Hematopoietic multipotent progenitor cell treated with erythropoietin and hydrocortisone succinate and interleukin-3 and kit ligand, for 17 days (in vitro differentiated cells): Measurements from ENCODE around the gene CCDC102B.
"Not testable (repeated sequence)": the region's sequence is repeated elsewhere in the genome, so short reads cannot be mapped to it uniquely, and the experiment has no call there.

ENCODE experiments used
- DNase-seq: peaks from one replicate; pipeline ENCODE4 v3.0.0-alpha.2; 2015; ENCODE audit warnings: low spot score

CCDC102B gene

GRCh38 chr18:68830256-68831045, 32.6 kb downstream of the CCDC102B start:
- DNase-seq: no peak

- no peak for DNase-seq
Observed at GRCh38 chr18:68833756-68834155, 35.9 kb downstream of the CCDC102B start.

- no peak for DNase-seq
Observed at GRCh38 chr18:68837665-68838451, 40.0 kb downstream of the CCDC102B start.

GRCh38 chr18:68839701-68840100, 41.8 kb downstream of the CCDC102B start:
- no peak for DNase-seq

GRCh38 chr18:68840554-68841263, 42.8 kb downstream of the CCDC102B start:
- no peak for DNase-seq

- no peak for DNase-seq
Observed at GRCh38 chr18:68841301-68841700, 43.4 kb downstream of the CCDC102B start.

GRCh38 chr18:68842951-68843350, 45.1 kb downstream of the CCDC102B start:
- DNase-seq: no peak

- DNase-seq: no peak
Observed at GRCh38 chr18:68843473-68844089, 45.7 kb downstream of the CCDC102B start.

- DNase-seq: no peak
Observed at GRCh38 chr18:68847219-68847837, 49.4 kb downstream of the CCDC102B start.

- DNase-seq: no peak
Observed at GRCh38 chr18:68848242-68848641, 50.4 kb downstream of the CCDC102B start.

- DNase-seq: no peak
Observed at GRCh38 chr18:68854786-68855391, 57.0 kb downstream of the CCDC102B start.

- no peak for DNase-seq
Observed at GRCh38 chr18:68855491-68855890, 57.6 kb downstream of the CCDC102B start.

GRCh38 chr18:68861365-68861764, 63.5 kb downstream of the CCDC102B start:
- no peak for DNase-seq

GRCh38 chr18:68865021-68865420, 67.1 kb downstream of the CCDC102B start:
- DNase-seq: no peak

- no peak for DNase-seq
Observed at GRCh38 chr18:68865503-68865902, 67.6 kb downstream of the CCDC102B start.

GRCh38 chr18:68873003-68873402, 75.1 kb downstream of the CCDC102B start:
- DNase-seq: no peak

GRCh38 chr18:68874361-68874760, 76.5 kb downstream of the CCDC102B start:
- no peak for DNase-seq

GRCh38 chr18:68879947-68880346, 82.1 kb downstream of the CCDC102B start:
- not testable (repeated sequence) for DNase-seq

GRCh38 chr18:68887410-68887809, 89.5 kb downstream of the CCDC102B start:
- no peak for DNase-seq

GRCh38 chr18:68893354-68893753, 95.5 kb downstream of the CCDC102B start:
- DNase-seq: no peak

GRCh38 chr18:68897286-68897685, 99.4 kb downstream of the CCDC102B start:
- no peak for DNase-seq
